ENCODE results near the gene GMPPA.

GMPPA gene

DNA sequence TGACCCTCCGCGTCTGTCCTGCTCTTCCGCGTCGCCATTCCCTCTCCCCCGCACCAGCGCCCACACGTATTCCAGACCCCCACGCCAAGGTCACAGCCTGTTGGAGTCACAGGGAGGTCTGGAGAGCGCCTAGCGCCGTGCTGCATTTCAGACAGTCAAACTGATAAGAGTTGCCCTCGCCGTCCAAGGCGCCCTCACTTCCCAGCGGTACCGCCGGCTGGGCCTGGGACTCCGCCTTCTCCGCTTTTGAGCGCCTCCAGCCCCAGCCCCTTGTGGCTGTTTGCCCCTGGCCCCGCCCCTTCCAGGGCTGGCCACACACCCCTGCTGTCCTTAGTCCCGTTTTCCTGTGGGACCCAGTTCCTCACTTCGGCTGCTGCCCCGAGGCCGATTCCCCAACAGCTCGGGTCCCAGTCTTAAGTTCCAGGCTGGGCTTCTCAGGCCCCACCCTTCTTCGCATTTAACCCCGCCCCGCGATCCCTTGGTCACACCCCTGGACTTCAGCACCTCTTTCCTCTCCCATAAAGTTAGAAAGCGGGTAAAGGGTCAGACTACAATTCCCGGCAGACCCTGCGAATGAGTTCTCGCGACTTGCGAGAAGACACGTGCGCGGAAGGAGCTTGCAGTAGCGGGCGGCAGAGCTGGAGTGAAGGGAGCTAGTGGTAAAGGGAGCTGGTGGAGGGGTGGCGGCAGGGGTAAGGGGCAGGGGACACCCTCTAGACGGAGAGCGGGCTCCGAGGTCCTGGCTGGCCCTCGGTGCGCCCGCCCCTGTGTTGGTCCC, at the start of gene GMPPA:
TSS of gene GMPPA (plus strand) at position 612 of the 778 bp plus-strand sequence. CDS start 1,085 bp downstream, outside the sequence.
- peak within 1 kb of the TSS; percentile 82 for H3K4me3 ChIP-seq (ENCODE audit: low read length)
- DNase-seq (ENCODE audit: low read depth) = peak; percentile 96
- TF ChIP-seq, protein P1, sequence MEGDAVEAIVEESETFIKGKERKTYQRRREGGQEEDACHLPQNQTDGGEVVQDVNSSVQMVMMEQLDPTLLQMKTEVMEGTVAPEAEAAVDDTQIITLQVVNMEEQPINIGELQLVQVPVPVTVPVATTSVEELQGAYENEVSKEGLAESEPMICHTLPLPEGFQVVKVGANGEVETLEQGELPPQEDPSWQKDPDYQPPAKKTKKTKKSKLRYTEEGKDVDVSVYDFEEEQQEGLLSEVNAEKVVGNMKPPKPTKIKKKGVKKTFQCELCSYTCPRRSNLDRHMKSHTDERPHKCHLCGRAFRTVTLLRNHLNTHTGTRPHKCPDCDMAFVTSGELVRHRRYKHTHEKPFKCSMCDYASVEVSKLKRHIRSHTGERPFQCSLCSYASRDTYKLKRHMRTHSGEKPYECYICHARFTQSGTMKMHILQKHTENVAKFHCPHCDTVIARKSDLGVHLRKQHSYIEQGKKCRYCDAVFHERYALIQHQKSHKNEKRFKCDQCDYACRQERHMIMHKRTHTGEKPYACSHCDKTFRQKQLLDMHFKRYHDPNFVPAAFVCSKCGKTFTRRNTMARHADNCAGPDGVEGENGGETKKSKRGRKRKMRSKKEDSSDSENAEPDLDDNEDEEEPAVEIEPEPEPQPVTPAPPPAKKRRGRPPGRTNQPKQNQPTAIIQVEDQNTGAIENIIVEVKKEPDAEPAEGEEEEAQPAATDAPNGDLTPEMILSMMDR (conservative IDR thresholded peaks at IDR 0.05; ENCODE audit: low read depth, low read length) = peak; percentile 1

GRCh38 chr2:219449609-219450008, 49.1 kb upstream of the GMPPA start:
- TF ChIP-seq, protein P1 (conservative IDR thresholded peaks at IDR 0.05; ENCODE audit: low read depth, low read length) = no peak
- no peak overlapping the region for H3K4me3 ChIP-seq (ENCODE audit: low read length)
- no peak for DNase-seq (ENCODE audit: low read depth)

DNA sequence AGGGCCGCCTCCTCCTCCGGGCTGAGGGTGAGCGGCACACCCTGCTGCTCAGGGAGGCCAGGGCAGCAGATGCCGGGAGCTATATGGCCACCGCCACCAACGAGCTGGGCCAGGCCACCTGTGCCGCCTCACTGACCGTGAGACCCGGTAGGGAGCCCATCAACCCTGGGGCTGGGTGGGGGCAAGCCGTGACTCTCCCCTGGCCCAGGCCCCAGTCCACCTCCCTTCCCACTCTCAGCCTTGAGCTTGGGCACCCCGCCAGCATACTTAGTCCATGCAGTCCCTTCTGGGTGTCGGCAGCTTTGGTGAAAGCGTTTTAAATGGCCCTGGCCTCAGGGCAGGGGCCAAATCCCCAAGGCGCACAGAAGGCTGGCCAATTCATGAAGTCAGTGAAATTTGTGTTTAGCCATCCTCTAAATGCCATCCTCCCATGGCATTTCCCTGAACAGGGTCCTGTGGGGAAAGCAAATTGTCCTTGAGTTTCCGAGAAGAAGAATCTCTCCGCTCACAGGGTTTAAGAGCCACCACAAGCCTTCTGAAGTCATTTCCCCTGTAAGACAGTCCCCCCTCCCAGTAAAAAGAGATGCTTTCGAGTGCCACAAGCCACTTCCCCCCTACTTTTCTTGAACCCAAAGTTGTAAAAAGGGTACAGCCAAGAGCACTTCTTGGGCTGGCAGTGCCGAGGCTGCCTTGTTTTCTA, 46.9 kb upstream of the GMPPA start:
- no peak for DNase-seq (ENCODE audit: low read depth)
- no peak overlapping the region for H3K4me3 ChIP-seq (ENCODE audit: low read length)
- TF ChIP-seq, protein P1 (conservative IDR thresholded peaks at IDR 0.05; ENCODE audit: low read depth, low read length) = no peak

DNA sequence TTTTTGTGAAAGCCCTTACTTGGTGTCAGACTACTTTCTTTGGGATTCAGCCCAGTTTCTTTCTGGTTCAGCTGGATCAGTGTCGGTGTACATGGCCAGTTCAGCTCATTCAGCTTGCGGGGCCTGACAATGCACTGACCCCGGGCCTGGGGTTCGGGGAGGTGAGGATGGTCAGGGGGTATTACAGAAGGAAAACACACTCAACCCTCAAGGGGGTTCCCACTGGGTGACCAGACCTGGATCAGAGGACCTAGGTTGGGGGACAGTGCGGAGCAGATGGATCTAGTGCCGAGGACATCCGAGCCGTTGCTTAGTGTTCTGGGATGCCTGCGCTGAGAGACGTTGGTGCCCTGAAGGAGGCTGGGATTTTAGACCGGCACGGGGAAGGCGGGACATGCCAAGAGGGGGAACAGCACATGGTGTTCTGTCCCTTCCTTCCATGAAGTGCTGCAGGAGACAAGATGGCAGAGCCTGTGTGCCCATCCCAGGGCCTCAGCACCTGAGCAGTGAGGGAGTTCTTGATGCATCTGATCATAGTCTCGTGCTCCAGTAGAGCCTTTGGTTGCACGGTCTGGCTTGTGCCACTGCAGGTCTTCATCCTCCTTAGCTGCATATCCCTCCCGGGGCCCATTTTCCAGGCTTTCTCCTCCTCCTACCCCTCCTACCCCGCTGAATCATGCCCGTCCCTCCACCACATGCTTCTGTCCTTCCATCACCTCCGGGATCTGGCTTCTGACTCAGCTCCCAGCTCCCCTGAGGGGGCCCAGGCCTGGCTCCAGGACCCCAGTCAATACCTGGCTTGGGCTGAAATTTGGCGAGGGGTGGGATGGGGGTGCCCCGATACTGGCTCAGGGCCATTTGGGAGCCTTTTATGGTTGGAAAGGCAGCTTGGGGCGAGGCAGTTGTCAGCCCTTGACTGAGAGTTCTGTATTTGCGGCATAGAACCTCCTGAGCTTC, 46.1 kb upstream of the GMPPA start:
- TF ChIP-seq, protein P1 (conservative IDR thresholded peaks at IDR 0.05; ENCODE audit: low read depth, low read length) = no peak
- no peak overlapping the region for H3K4me3 ChIP-seq (ENCODE audit: low read length)
- no peak for DNase-seq (ENCODE audit: low read depth)

DNA sequence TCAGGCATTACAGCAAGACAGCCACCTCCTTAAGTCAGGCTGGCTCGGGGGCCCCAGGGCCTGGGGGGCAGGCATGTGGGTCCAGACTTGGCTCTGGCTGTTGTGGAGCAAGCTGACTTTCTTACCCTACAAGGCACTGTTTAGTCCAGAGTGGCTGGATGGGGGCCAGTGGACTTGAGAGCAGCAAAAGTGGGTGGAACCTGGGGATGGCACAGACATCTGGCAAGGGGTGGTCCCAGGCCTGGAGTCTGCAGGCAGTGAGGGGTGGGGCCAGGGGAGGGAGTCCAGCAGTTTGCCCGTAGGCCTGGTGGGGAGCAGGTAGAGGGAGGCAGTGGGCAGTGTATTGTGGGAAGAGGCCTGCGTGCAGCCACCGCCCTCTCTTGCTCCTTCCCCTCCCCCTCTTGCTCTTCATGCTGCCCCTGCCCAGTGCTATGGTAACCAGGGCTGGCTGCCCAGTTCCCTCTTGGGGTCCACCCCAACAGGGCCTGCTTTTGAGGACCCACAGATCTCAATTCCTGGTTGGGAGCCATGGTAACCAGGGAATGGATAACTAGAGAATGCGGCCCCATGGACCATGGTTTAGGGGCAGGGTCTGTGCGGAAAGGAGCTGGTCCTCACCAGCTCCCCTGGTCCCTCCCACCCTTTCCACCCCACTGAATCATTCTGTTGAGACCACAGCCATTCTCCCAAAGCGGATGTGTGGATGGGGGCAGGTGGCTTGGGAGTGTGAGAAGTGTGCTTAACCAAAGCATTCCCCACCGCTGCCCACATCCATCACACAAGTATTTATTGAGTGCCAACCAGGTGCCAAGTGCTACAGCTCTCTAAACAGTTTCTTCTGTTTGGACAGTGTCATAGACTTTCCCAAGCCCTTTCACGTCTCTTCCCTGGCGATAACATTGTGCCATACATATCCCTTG, 44.8 kb upstream of the GMPPA start:
- TF ChIP-seq, protein P1 (conservative IDR thresholded peaks at IDR 0.05; ENCODE audit: low read depth, low read length) = no peak
- DNase-seq (ENCODE audit: low read depth) = no peak
- no peak overlapping the region for H3K4me3 ChIP-seq (ENCODE audit: low read length)

DNA sequence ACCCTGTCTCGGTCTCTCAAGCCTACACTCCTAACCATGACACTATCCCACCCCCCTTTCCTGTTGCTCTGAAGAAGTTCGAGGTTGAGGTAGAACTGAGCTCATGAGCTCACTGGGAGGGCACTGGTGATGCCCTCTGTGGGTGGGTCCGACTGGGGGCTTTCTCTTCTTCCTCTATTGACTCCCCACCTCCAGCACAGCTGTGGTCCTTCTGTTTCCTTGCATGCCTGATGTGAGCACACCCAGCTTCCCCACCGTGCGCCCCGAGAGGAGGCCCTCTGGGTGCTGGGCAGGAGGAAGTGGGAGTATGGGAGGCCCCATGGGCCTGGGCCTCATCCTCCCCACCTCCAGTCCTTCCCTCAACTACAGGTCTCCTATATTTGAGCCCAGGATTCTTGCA, 43.1 kb upstream of the GMPPA start:
- no peak for DNase-seq (ENCODE audit: low read depth)
- H3K4me3 ChIP-seq (ENCODE audit: low read length) = no peak overlapping the region
- TF ChIP-seq, protein P1 (conservative IDR thresholded peaks at IDR 0.05; ENCODE audit: low read depth, low read length) = no peak

Measured in retinal pigment epithelial cell (primary cell).